ENCODE results near the gene BSPRY. TPM values are rescaled to one million over a fixed set of nuclear protein-coding genes. Genes with fewer than 3 reads are reported as not detected.

BSPRY gene
- total RNA-seq, 1 experiment from 2014 or later = 22.6 TPM

GRCh38 chr9:113389451-113389850 is 40.1 kb downstream of the BSPRY start:
- Histone ChIP-seq H3K27ac (ENCODE audit: low read length) (no peak overlapping the region), H3K27me3 (ENCODE audit: low read length) (no peaks in the 10 kb centered on the region), H3K4me3 (ENCODE audit: low read length) (no peak overlapping the region), H3F3A (ENCODE audit: low read length, unreplicated experiment) (no peaks in the 10 kb centered on the region), H4K20me1 (ENCODE audit: low read length) (no peaks in the 10 kb centered on the region), H3K9me3 (ENCODE audit: low read length) (no peaks in the 10 kb centered on the region), H3K36me3 (ENCODE audit: low read depth, low read length) (no peaks in the 10 kb centered on the region; the same call in 1 of the 2 replicates), H3K4me2 (ENCODE audit: low read length) (no peak overlapping the region), H2AFZ (ENCODE audit: low read length) (no peak overlapping the region), H3K9ac (ENCODE audit: low read length) (no peak overlapping the region), H3K9me2 (replicated peaks; ENCODE audit: low read length) (no peaks in the 10 kb centered on the region), H3K79me2 (ENCODE audit: low read length) (no peaks in the 10 kb centered on the region), H3K4me1 (ENCODE audit: insufficient read depth, low read length) (no peaks in the 10 kb centered on the region)
- intact Hi-C loops (cut with micrococcal nuclease) = no loop called here
- TF ChIP-seq EZH2phosphoT487 (IDR thresholded peaks at IDR 0.05; ENCODE audit: borderline replicate concordance, low read length) (no peak), CTCF (conservative IDR thresholded peaks at IDR 0.05; ENCODE audit: low read depth, low read length) (no peak), EZH2 (IDR thresholded peaks at IDR 0.05; ENCODE audit: low read length, unreplicated experiment) (no peak)
- BruUV-seq (replicated peaks) = no TSS peak
- DNase-seq = no peak
- POLR2A ChIA-PET (ENCODE audit: unreplicated experiment) = no interaction called here
- ATAC-seq = no peak
- CTCF ChIA-PET = no interaction called here

DNA sequence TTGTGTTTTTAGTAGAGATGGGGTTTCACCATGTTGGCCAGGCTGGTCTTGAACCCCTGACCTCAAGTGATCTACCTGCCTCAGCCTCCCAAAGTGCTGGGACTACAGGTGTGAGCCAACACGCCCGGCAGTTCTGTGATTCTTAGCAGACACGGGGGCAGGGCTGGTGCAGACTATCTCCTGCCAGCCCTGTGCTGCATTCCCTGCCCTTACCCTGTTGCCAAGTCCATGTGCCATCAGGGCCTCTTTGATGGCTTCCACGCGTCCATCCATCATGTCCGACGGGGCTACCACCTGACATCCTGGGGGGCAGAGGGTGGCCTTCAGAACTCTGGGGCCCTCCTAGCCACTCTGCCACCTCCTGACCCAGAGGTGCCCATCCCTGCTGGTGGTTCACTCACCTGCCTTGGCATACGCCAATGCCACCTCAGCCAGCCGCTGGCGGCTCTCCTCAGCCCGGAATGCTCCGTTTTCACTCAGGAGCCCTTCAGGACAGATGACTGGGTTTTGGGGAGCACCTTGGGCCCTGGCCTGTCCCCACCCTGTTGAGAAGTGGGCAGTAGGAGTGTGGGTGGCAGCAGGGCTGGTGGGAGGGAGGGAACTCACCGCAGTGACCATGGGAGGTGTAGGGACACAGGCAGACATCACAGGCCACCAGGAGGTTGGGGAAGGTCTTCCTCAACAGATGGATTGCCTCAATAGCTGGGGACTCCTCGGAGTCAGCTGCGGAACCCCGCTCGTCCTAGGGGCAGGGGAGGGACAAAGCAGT is 41.0 kb downstream of the BSPRY start:
- ChIA-PET CTCF (no interaction called here), POLR2A (ENCODE audit: unreplicated experiment) (no interaction called here)
- no peaks in the 10 kb centered on the region for H4K20me1 ChIP-seq (ENCODE audit: low read length)
- H3K9ac ChIP-seq (ENCODE audit: low read length) = no peak overlapping the region
- no peaks in the 10 kb centered on the region for H3K4me1 ChIP-seq (ENCODE audit: insufficient read depth, low read length)
- no peak overlapping the region for H3K27ac ChIP-seq (ENCODE audit: low read length)
- no peaks in the 10 kb centered on the region for H3K27me3 ChIP-seq (ENCODE audit: low read length)
- no peak for TF ChIP-seq CTCF (conservative IDR thresholded peaks at IDR 0.05; ENCODE audit: low read depth, low read length)
- no peak for TF ChIP-seq EZH2phosphoT487 (IDR thresholded peaks at IDR 0.05; ENCODE audit: borderline replicate concordance, low read length)
- TF ChIP-seq EZH2 (IDR thresholded peaks at IDR 0.05; ENCODE audit: low read length, unreplicated experiment) = no peak
- BruUV-seq (replicated peaks) = no TSS peak
- H3K36me3 ChIP-seq (ENCODE audit: low read depth, low read length) = no peaks in the 10 kb centered on the region; the same call in 1 of the 2 replicates
- no peak overlapping the region for H2AFZ ChIP-seq (ENCODE audit: low read length)
- no peaks in the 10 kb centered on the region for H3K9me2 ChIP-seq (replicated peaks; ENCODE audit: low read length)
- no peaks in the 10 kb centered on the region for H3K79me2 ChIP-seq (ENCODE audit: low read length)
- no peak overlapping the region for H3K4me2 ChIP-seq (ENCODE audit: low read length)
- no peaks in the 10 kb centered on the region for H3F3A ChIP-seq (ENCODE audit: low read length, unreplicated experiment)
- DNase-seq = no peak
- intact Hi-C loops (cut with micrococcal nuclease) = no loop called here
- ATAC-seq = no peak
- H3K9me3 ChIP-seq (ENCODE audit: low read length) = no peaks in the 10 kb centered on the region
- H3K4me3 ChIP-seq (ENCODE audit: low read length) = no peak overlapping the region

DNA sequence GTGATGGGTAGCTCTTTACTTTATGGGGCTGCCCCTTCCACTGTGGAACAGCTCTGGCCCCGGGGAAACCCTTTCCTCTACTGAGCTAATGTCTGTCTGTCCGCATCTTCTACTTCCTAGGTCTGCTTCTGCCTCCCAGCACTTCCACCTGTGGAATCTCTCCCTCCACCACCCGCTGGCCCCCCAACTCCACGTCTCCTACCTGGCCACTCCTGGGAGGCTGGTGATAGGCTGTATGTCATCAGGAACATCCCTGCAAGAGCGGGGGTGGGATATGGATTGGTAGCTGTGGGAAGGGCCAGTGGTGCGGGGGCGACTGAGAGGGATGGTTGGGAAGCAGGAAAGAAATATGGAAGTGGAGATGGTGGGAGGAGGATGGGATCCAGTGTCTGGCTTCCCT is 42.6 kb downstream of the BSPRY start:
- no peaks in the 10 kb centered on the region for H3K4me1 ChIP-seq (ENCODE audit: insufficient read depth, low read length)
- ChIA-PET POLR2A (ENCODE audit: unreplicated experiment) (no interaction called here), CTCF (no interaction called here)
- no peaks in the 10 kb centered on the region; the same call in 1 of the 2 replicates for H3K36me3 ChIP-seq (ENCODE audit: low read depth, low read length)
- no peak overlapping the region for H3K4me3 ChIP-seq (ENCODE audit: low read length)
- no peak overlapping the region for H3K9ac ChIP-seq (ENCODE audit: low read length)
- no peak overlapping the region for H2AFZ ChIP-seq (ENCODE audit: low read length)
- no peaks in the 10 kb centered on the region for H3K79me2 ChIP-seq (ENCODE audit: low read length)
- TF ChIP-seq CTCF (conservative IDR thresholded peaks at IDR 0.05; ENCODE audit: low read depth, low read length) (no peak), EZH2 (IDR thresholded peaks at IDR 0.05; ENCODE audit: low read length, unreplicated experiment) (no peak), EZH2phosphoT487 (IDR thresholded peaks at IDR 0.05; ENCODE audit: borderline replicate concordance, low read length) (no peak)
- H4K20me1 ChIP-seq (ENCODE audit: low read length) = no peaks in the 10 kb centered on the region
- BruUV-seq (replicated peaks) = no TSS peak
- no peaks in the 10 kb centered on the region for H3K9me3 ChIP-seq (ENCODE audit: low read length)
- H3F3A ChIP-seq (ENCODE audit: low read length, unreplicated experiment) = no peaks in the 10 kb centered on the region
- H3K27ac ChIP-seq (ENCODE audit: low read length) = no peak overlapping the region
- H3K4me2 ChIP-seq (ENCODE audit: low read length) = no peak overlapping the region
- intact Hi-C loops (cut with micrococcal nuclease) = no loop called here
- no peaks in the 10 kb centered on the region for H3K9me2 ChIP-seq (replicated peaks; ENCODE audit: low read length)
- no peak for ATAC-seq
- no peaks in the 10 kb centered on the region for H3K27me3 ChIP-seq (ENCODE audit: low read length)
- DNase-seq = no peak
